Fibroblast of lung (primary cell): ENCODE data around the gene C17orf67.

ENCODE experiments used
- EZH2 ChIP-seq: IDR thresholded peaks from 2 replicates; pipeline ENCODE4 v1.5.1; 2012; ENCODE audit warnings: low read length, control low read depth, mild to moderate bottlenecking; ENCODE audit errors: missing control alignments
- TF ChIP-seq, protein P1 (sequence below), 2 donors: IDR thresholded peaks in 1 of 2; conservative IDR thresholded peaks in 1 of 2; 1 replicate in 1 of 2; 2 replicates in 1 of 2; pipeline ENCODE4 v1.5.1; 2011 to 2012; ENCODE audit warnings: low read length in 2 of 2, control low read depth in 1 of 2, inconsistent platforms in 1 of 2, low read depth in 1 of 2, mild to moderate bottlenecking in 1 of 2

DNA sequence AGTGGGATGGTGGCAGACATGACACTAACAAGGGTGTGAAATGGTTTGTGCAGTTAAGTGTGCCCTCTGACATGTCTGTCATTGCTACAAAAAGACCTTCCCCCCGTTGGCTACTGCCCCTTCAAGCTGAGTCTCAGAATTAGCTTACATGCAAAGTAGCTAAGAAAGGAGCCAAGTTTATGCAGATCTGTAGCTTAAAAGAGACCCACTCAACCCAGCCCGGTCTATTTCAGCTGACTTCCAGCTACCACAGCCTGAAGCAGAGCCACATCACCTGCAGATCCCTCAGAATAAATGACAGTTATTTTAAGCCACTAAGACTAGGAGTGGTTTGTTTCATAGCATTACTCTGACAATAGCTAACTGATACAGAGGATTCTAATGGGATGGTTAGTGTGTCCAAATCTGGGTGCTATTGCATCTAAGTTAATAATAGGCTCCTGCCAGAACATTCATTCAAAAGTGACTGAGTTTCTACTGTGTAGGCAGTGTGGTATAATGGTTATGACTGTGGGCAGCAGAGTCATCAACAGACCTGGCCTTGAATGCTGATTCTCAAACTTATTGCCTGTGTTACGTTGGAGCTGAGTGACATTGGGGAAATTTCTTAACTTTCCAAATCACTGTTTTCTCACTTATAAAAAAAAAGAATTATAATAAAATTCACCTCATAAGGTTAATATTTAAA is 11.7 kb downstream of the C17orf67 start:
- TF ChIP-seq, protein P1, sequence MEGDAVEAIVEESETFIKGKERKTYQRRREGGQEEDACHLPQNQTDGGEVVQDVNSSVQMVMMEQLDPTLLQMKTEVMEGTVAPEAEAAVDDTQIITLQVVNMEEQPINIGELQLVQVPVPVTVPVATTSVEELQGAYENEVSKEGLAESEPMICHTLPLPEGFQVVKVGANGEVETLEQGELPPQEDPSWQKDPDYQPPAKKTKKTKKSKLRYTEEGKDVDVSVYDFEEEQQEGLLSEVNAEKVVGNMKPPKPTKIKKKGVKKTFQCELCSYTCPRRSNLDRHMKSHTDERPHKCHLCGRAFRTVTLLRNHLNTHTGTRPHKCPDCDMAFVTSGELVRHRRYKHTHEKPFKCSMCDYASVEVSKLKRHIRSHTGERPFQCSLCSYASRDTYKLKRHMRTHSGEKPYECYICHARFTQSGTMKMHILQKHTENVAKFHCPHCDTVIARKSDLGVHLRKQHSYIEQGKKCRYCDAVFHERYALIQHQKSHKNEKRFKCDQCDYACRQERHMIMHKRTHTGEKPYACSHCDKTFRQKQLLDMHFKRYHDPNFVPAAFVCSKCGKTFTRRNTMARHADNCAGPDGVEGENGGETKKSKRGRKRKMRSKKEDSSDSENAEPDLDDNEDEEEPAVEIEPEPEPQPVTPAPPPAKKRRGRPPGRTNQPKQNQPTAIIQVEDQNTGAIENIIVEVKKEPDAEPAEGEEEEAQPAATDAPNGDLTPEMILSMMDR (conservative IDR thresholded peaks at IDR 0.05 in 1 of 2, IDR thresholded peaks at IDR 0.05 in 1 of 2; ENCODE audit: low read depth in 1 of 2, low read length in 2 of 2): no peak
- no peak for TF ChIP-seq EZH2
